H1 (cell line): ENCODE measurements around the gene GPT2. TPM values are rescaled to one million over a fixed set of nuclear protein-coding genes. Genes with fewer than 3 reads are reported as not detected.

ENCODE experiments used
- CTCF ChIA-PET: fragments of 300-600 bp; sonication (Branson Sonifier 250); formaldehyde crosslinking; loops from one replicate; lab custom pipeline; 2021; ENCODE audit not compliant: partially characterized antibody; lab: Charles Lee
- POLR2A ChIA-PET: fragments of 300-600 bp; sonication (Branson Sonifier 250); formaldehyde crosslinking; loops from one replicate; lab custom pipeline; 2021; ENCODE audit warnings: inconsistent platforms; ENCODE audit not compliant: partially characterized antibody; lab: Charles Lee
- DNase-seq, 2 experiments: peaks; one replicate each; pipeline versions ENCODE4 v3.0.0 to v3.0.0-alpha.2; 2010 to 2022; ENCODE audit warnings: low spot score in 2 of 2, low read depth in 1 of 2, mixed read lengths in 1 of 2
- FAIRE-seq: peaks from 2 replicates; lab custom pipeline; 2011; peaks lifted over from hg19 to GRCh38; lab: Jason Lieb, UNC
- H2AFZ ChIP-seq: 2 replicates; pipeline ENCODE4 v1.8.1; 2012; ENCODE audit warnings: low read length, inconsistent platforms
- H2AK5ac ChIP-seq: 2 replicates; pipeline ENCODE4 v1.6.1; 2013; ENCODE audit warnings: low read depth, low read length
- H2BK120ac ChIP-seq: replicated peaks from 2 replicates; pipeline ENCODE3; 2013; ENCODE audit warnings: low read depth, low read length, inconsistent platforms
- H2BK12ac ChIP-seq: 2 replicates; pipeline ENCODE4 v1.6.1; 2013; ENCODE audit warnings: low read depth, low read length
- H2BK15ac ChIP-seq: 2 replicates; pipeline ENCODE4 v1.6.1; 2013; ENCODE audit warnings: low read length
- H2BK20ac ChIP-seq: 2 replicates; pipeline ENCODE4 v1.6.1; 2013; ENCODE audit warnings: low read length
- H2BK5ac ChIP-seq: 2 replicates; pipeline ENCODE4 v1.6.1; 2013; ENCODE audit warnings: low read depth, low read length
- H3K14ac ChIP-seq: 2 replicates; pipeline ENCODE4 v1.6.1; 2013; ENCODE audit warnings: inconsistent platforms; ENCODE audit not compliant: insufficient read length
- H3K18ac ChIP-seq: 2 replicates; pipeline ENCODE4 v1.6.1; 2013; ENCODE audit warnings: low read length; ENCODE audit errors: extremely low read depth
- H3K23ac ChIP-seq: 2 replicates; pipeline ENCODE4 v1.6.1; 2013; ENCODE audit warnings: inconsistent platforms; ENCODE audit not compliant: insufficient read length
- H3K23me2 ChIP-seq: 2 replicates; pipeline ENCODE4 v1.6.1; 2013; ENCODE audit warnings: low read depth, low read length
- H3K27ac ChIP-seq: 2 replicates; pipeline ENCODE4 v1.6.1; 2011; ENCODE audit warnings: low read depth, low read length, inconsistent platforms
- H3K27me3 ChIP-seq, 4 experiments: replicated peaks in 1 of 4; 1 replicate in 1 of 4; 2 replicates in 3 of 4; pipeline versions ENCODE4 v1.6.1 to v1.8.1; 2011 to 2013; ENCODE audit warnings: low read length in 3 of 4, mild to moderate bottlenecking in 3 of 4, inconsistent platforms in 2 of 4, mixed read lengths in 2 of 4, moderate library complexity in 1 of 4; ENCODE audit not compliant: control insufficient read depth in 3 of 4, insufficient read depth in 3 of 4; ENCODE audit errors: extremely low read depth in 1 of 4
- H3K36me3 ChIP-seq, 4 experiments: 2 replicates each; pipeline versions ENCODE4 v1.6.1 to v1.8.1; 2011 to 2013; ENCODE audit warnings: mild to moderate bottlenecking in 4 of 4, low read length in 3 of 4, moderate library complexity in 2 of 4, control low read depth in 1 of 4, inconsistent platforms in 1 of 4; ENCODE audit not compliant: insufficient read depth in 4 of 4, control insufficient read depth in 2 of 4
- H3K4ac ChIP-seq: replicated peaks from 2 replicates; pipeline ENCODE3; 2013; ENCODE audit warnings: low read length, low read depth, mixed read lengths, inconsistent platforms; ENCODE audit not compliant: insufficient read length
- H3K4me1 ChIP-seq, 4 experiments: replicated peaks in 1 of 4; 1 replicate in 1 of 4; 2 replicates in 3 of 4; pipeline versions ENCODE4 v1.6.1 to v1.8.1; 2011 to 2013; ENCODE audit warnings: low read length in 3 of 4, inconsistent platforms in 2 of 4, mixed read lengths in 1 of 4; ENCODE audit not compliant: insufficient read depth in 4 of 4, control insufficient read depth in 3 of 4
- H3K4me2 ChIP-seq, 2 experiments: 2 replicates each; pipeline versions ENCODE4 v1.6.1 to v1.8.1; 2011 to 2013; ENCODE audit warnings: low read depth in 2 of 2, low read length in 2 of 2, control low read depth in 1 of 2, inconsistent platforms in 1 of 2, mild to moderate bottlenecking in 1 of 2; ENCODE audit not compliant: insufficient read depth in 1 of 2
- H3K4me3 ChIP-seq, 4 experiments: fragments of 200-600, 300-600 bp in 1 of 4; sonication (generic), shearing (Covaris generic), sonication (Bioruptor Twin) in 1 of 4; 2 replicates each; pipeline versions ENCODE4 v1.5.1 to v1.8.1; 2011 to 2016; ENCODE audit warnings: low read length in 4 of 4, low read depth in 3 of 4, control low read depth in 2 of 4, inconsistent platforms in 2 of 4, mild to moderate bottlenecking in 2 of 4, mixed read lengths in 1 of 4, moderate library complexity in 1 of 4; ENCODE audit not compliant: insufficient read depth in 2 of 4; ENCODE audit errors: extremely low read depth in 1 of 4
- H3K56ac ChIP-seq: replicated peaks from 2 replicates; pipeline ENCODE3; 2013; ENCODE audit warnings: low read depth, mild to moderate bottlenecking, mixed read lengths, low read length, inconsistent platforms; ENCODE audit not compliant: insufficient read length
- H3K79me1 ChIP-seq: 2 replicates; pipeline ENCODE4 v1.6.1; 2013; ENCODE audit warnings: low read depth, low read length, control low read depth
- H3K79me2 ChIP-seq, 2 experiments: 2 replicates each; pipeline versions ENCODE4 v1.6.1 to v1.8.1; 2012 to 2013; ENCODE audit warnings: low read length in 2 of 2, mild to moderate bottlenecking in 2 of 2, inconsistent platforms in 1 of 2; ENCODE audit not compliant: insufficient read depth in 2 of 2, control insufficient read depth in 1 of 2
- H3K9ac ChIP-seq, 4 experiments: replicated peaks in 1 of 4; 1 replicate in 1 of 4; 2 replicates in 3 of 4; pipeline versions ENCODE4 v1.6.1 to v1.8.1; 2011 to 2013; ENCODE audit warnings: low read depth in 3 of 4, low read length in 3 of 4, control low read depth in 2 of 4, mild to moderate bottlenecking in 2 of 4, moderate library complexity in 2 of 4, inconsistent platforms in 1 of 4; ENCODE audit errors: extremely low read depth in 1 of 4
- H3K9me3 ChIP-seq, 2 experiments: 2 replicates each; pipeline versions ENCODE4 v1.6.1 to v1.8.1; 2012 to 2013; ENCODE audit warnings: mild to moderate bottlenecking in 2 of 2, moderate library complexity in 2 of 2, control low read depth in 1 of 2, inconsistent platforms in 1 of 2, low read depth in 1 of 2, low read length in 1 of 2, mixed read lengths in 1 of 2; ENCODE audit not compliant: insufficient read depth in 2 of 2
- H4K20me1 ChIP-seq, 2 experiments: replicated peaks in 1 of 2; 2 replicates each; pipeline versions ENCODE3 to v1.8.1; 2011 to 2013; ENCODE audit warnings: inconsistent platforms in 2 of 2, low read length in 2 of 2, mild to moderate bottlenecking in 1 of 2; ENCODE audit not compliant: insufficient read depth in 2 of 2, control insufficient read depth in 1 of 2
- H4K5ac ChIP-seq: 2 replicates; pipeline ENCODE4 v1.6.1; 2013; ENCODE audit warnings: low read length, low read depth, mixed read lengths, inconsistent platforms; ENCODE audit not compliant: insufficient read length
- H4K8ac ChIP-seq: 2 replicates; pipeline ENCODE4 v1.8.0; 2013; ENCODE audit warnings: mild to moderate bottlenecking, moderate library complexity, low read length, inconsistent platforms; ENCODE audit not compliant: insufficient read depth; ENCODE audit errors: extremely low read depth
- H4K91ac ChIP-seq: replicated peaks from 2 replicates; pipeline ENCODE3; 2013; ENCODE audit warnings: low read length, mixed read lengths, inconsistent platforms; ENCODE audit not compliant: insufficient read length
- CREB1 ChIP-seq: IDR thresholded peaks from 2 replicates; pipeline ENCODE4 v1.6.1; 2012; ENCODE audit warnings: inconsistent platforms
- POLR2AphosphoS5 ChIP-seq: IDR thresholded peaks from 2 replicates; pipeline ENCODE4 v1.6.1; 2011; ENCODE audit warnings: low read depth, low read length
- WGBS, 2 experiments: shearing (Covaris generic) in 1 of 2; methylation state at CpG; one replicate each; pipeline versions ENCODE4 v1.1.6 to v1.1.7; 2013 to 2015; ENCODE audit warnings: low lambda C conversion rate in 2 of 2, mixed read lengths in 2 of 2, inconsistent platforms in 1 of 2, low coverage in 1 of 2, missing lambda C conversion rate in 1 of 2; ENCODE audit not compliant: insufficient replicate concordance in 2 of 2, insufficient coverage in 1 of 2, insufficient read length in 1 of 2; ENCODE audit errors: extremely low coverage in 1 of 2, missing lambda C conversion rate in 1 of 2; 5-methylcytosine and 5-hydroxymethylcytosine counted together
- polyA plus RNA-seq, 7 experiments: library from polyadenylated mRNA; depleted of rRNA in 3 of 7; stranded (reverse) in 5 of 7; unstranded in 2 of 7; fragments of >200 nt in 5 of 7; fragments of 200-250 nt in 2 of 7; gene quantifications; 1 replicate in 5 of 7; 2 replicates in 1 of 7; 4 replicates in 1 of 7; pipeline versions ENCODE4 v1.2.1 to v1.2.3, GENCODE V29; 2011 to 2013; ENCODE audit warnings: missing spikeins in 2 of 7, mixed read lengths in 2 of 7
- total RNA-seq: library from RNA; stranded (reverse); fragmentation: NEBNext Ultra II Directional; extraction: Animal tissue kit (Norgen Biotek cat#: 25700); gene quantifications from 2 replicates; pipeline ENCODE4 v1.2.1, GENCODE V29; 2021
- TF ChIP-seq, protein P1 (sequence below): IDR thresholded peaks from 2 replicates; pipeline ENCODE4 v1.6.1; 2012; ENCODE audit warnings: inconsistent platforms

GPT2 gene
- total and polyA plus RNA-seq, 2 of the 8 experiments (the other 6 are each of a cell fraction or from before 2014, with no cell fraction given), result 71.6 to 94.1 TPM

DNA sequence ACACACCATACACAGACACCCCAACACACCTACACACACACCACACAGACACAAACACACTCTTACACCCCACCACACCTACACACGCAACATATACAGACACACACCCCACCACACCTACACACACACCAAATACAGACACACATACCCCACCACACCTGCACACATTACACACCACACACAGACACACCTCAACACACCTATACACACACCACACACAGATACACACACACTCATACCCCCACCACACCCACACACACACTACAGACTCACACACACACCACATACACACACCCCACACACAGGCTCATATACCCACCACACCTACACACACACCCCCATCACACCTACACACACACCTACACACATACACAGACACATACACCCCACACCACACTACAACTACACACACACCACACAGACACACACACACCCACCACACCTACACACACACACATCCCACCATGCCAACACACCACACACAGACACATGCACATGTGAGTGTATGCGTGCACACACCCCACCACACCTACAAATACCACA lies 31.4 kb downstream of the GPT2 start:
- no peaks in the 10 kb centered on the region for H3K27me3 ChIP-seq
- no peak overlapping the region for H3K4ac ChIP-seq
- H3K4me2 ChIP-seq, result no peak overlapping the region
- ChIA-PET CTCF (interaction anchor here (1.0 to 3.6 kb wide), 2 partner anchors 15 to 61 kb away, joined by 4 to 13 read pairs; no protein-coding TSS in a partner anchor), POLR2A (interaction anchor here (1.3 to 22.7 kb wide), 6 partner anchors 10 to 30 kb away, joined by 3 to 580 read pairs (median 260); partner anchors contain the start of gene GPT2)
- H2BK15ac ChIP-seq, result no peak overlapping the region
- peak overlapping the region; percentile 91 for H3K56ac ChIP-seq
- no peak overlapping the region for H3K14ac ChIP-seq
- FAIRE-seq, result peak; percentile 71
- no peak overlapping the region for H2BK120ac ChIP-seq
- peak overlapping the region in 1 of 4 experiments; percentile 11; a peak in 2 of 7 replicates for H3K9ac ChIP-seq
- no peaks in the 10 kb centered on the region for H3K4me1 ChIP-seq
- no peak overlapping the region for H3K23ac ChIP-seq
- peaks cover 8% of the 10 kb centered on the region; the same call in 1 of the 2 replicates for H3K23me2 ChIP-seq
- H3K18ac ChIP-seq, result no peak overlapping the region
- no peak overlapping the region for H2BK20ac ChIP-seq
- no peaks in the 10 kb centered on the region for H3K9me3 ChIP-seq
- no peak overlapping the region for H2AFZ ChIP-seq
- H3K79me2 ChIP-seq, result no peaks in the 10 kb centered on the region
- TF ChIP-seq CREB1 (no peak), POLR2AphosphoS5 (0 out of 2 replicates have a peak, but pooled peaks have one; percentile 6)
- TF ChIP-seq, protein P1, sequence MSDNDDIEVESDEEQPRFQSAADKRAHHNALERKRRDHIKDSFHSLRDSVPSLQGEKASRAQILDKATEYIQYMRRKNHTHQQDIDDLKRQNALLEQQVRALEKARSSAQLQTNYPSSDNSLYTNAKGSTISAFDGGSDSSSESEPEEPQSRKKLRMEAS, result no peak
- 96% methylated on average over 2 of the region's 2 CpGs; no CpG with 5 or more reads in 1 of the 2 experiments for WGBS, 2 experiments
- H4K20me1 ChIP-seq, result peaks cover 8 to 11% of the 10 kb centered on the region in 2 experiments
- peaks cover 35 to 92% (median 81%) of the 10 kb centered on the region in 4 experiments for H3K36me3 ChIP-seq
- no peak overlapping the region for H4K91ac ChIP-seq
- H3K79me1 ChIP-seq, result peaks cover 2% of the 10 kb centered on the region
- no peak for DNase-seq
- H3K27ac ChIP-seq, result no peak overlapping the region
- H2BK5ac ChIP-seq, result peak overlapping the region; percentile 66
- 0 out of 2 replicates have a peak overlapping the region, but pooled peaks have one; percentile 9 for H2BK12ac ChIP-seq
- no peak overlapping the region for H2AK5ac ChIP-seq
- H3K4me3 ChIP-seq, result no peak overlapping the region
- no peak overlapping the region for H4K5ac ChIP-seq
- no peak overlapping the region for H4K8ac ChIP-seq
